Hematopoietic multipotent progenitor cell treated with erythropoietin and hydrocortisone succinate and interleukin-3 and kit ligand, for 6 days (in vitro differentiated cells): ENCODE results near the gene AK4.

Source experiments
- DNase-seq: peaks from one replicate; pipeline ENCODE4 v3.0.0-alpha.2; 2015

The AK4 gene

DNA sequence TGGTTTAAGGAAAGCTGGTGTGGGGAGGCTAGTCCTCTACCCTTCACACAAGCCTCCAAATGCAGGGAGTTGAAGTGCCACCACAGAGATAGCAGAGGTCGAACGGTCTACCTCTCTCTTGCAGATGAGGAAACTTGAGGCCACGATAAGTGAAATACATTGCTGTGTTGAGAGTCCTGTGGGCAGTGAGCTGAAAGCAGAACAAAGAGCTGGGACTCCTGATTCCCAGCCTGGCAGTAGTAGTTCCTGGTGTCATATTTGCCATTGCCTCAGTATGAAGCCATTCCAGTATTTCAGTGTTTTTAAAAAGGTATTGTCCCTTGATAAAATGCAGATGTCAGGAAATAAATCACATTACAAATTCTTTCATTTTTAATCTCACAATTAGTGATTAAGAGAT is 28.6 kb downstream of the AK4 start:
- peak; percentile 48 for DNase-seq

DNA sequence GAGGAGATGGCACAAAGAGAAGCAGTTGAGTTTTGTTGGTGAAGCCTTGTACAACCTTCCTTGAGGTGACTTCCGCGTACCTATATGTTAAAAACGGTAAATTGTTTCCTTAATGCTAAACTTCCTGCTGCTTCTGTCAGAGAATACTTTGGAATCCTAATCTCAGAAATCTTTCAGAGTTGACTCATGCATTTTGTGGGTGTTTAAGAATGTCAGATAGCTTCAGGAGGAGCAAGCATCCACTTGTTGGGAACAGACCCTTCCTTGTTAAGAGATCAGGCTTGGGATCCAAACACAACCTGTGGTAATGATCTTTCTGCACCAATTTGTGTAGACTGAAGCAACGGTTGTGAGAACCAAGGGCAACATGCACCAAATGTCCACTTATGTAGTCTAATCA is 29.5 kb downstream of the AK4 start:
- DNase-seq: no peak

DNA sequence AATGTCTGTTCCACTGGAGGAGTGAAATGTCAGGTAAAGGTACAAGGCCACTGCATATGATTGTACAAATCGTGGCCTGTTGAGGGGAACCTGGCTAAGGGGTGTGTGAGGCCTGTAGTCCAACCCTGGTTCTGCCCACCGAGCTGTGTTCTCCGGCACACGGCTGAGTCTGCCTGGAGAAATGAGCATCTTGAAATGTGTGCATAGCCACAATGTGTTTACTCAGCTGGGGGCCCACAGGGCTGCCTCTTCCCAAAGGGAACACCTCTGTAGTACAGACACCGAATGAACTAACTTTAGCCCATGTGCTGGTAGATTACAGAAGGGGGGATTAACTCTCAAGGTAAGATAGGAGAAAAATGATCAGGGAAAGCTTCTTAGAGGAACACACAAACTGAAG is 30.2 kb downstream of the AK4 start:
- no peak for DNase-seq

DNA sequence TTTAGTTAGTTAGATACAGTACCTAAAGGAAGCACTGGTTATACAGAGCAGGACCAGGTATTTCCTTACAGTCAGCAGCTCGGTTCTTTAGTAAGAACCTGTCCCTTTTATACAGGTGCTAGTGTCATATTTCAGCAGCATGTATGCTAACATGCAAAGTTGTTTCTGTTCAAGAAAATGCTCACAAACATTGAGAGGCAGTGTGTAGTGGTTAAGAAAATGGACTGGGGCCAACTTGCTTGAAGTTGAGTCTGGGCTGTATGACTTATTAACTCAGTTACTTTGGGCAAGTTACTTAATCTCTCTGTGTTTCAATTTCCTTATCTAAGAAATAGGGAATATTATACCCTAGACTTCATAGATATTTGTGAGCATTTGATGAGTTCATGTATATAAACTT is 31.1 kb downstream of the AK4 start:
- no peak for DNase-seq

DNA sequence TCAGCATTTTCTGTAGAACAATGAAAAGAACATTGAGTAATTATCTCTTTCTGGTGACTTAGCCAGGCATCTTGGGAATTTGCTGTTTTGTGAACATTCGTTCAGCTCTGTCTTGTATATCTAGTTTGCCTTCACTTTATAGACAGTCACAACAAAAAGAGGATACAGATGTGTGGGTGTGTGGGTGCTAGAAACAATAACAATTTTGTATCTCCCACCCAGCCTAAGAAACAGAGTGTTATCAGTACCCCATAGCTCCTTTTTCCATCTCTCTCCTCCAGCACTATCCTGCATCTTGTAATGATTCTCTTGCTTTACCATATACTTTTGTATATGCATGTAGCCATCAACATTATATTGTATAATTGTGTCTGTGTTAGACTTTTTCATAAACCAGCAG is 33.0 kb downstream of the AK4 start:
- peak; percentile 49 for DNase-seq

DNA sequence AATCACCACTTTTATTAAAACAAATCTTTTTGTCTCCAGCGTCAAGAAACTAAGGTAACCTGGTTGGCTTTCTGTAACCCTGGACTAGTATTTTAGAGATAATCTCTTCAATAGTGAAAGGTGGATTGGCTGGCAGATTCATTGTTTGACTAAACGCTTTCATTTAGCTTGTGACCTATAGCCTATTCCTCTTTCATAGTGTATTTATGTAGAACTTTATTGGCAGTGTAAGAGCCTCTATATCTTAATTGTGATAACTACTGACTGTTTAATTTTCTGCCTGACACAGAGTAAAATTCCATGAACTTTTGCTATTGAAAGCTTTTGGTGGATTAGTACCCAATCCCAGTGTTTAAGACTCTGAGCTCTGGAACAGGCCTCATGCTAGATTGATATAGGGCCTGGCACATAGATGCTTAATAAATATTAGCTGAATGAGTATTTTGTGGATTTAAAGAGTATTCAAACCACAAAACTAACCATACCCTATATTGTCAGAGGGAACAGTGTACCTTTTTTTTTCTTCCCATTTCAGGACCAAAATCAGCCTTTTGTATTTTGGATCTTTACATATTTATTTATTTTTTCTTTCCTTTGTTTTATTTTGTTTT is 34.8 kb downstream of the AK4 start:
- DNase-seq: no peak

DNA sequence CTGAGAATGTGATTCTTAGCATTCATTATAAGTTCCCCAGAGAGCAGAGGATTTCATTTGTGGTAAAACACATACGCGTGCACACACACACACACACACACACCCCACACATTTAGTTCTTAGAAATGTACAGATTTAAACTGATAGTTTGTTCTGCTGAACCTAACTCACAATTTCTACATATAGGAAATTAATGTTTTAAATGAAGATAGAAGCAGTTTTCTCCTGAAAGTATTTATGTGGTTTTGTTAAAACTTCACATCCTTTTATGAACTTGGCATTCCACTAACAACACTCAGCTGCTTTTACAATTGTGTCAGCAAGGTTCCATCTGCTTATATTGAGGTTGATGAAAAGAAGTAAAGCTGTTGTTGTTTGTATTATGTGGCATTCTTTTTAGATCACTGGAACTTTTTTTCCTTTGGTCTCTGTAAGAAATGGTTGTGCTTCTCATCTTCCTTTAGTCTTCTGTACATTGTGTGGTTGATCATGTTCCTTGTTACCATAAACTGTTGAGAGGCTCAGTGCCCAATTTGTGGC is 41.6 kb downstream of the AK4 start:
- DNase-seq: no peak

DNA sequence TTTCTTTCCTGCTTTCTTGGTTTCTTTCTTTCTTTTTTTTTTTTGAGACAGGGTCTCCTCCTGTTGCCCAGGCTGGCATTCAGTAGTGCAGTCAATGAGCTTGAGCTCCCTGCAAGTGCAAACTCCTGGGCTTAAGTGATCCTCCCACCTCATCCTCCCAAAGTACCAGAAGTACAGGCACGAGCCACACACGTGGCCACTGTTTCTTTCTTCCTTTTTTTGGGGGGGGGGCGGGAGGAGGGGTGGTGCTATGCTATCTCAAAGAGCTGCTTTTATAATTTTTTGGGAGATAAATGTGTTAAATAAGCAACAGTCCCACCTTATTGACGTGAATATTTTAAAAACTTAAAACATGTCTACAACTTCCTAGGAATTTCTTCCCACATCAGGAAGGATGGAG is 42.2 kb downstream of the AK4 start:
- DNase-seq: no peak

DNA sequence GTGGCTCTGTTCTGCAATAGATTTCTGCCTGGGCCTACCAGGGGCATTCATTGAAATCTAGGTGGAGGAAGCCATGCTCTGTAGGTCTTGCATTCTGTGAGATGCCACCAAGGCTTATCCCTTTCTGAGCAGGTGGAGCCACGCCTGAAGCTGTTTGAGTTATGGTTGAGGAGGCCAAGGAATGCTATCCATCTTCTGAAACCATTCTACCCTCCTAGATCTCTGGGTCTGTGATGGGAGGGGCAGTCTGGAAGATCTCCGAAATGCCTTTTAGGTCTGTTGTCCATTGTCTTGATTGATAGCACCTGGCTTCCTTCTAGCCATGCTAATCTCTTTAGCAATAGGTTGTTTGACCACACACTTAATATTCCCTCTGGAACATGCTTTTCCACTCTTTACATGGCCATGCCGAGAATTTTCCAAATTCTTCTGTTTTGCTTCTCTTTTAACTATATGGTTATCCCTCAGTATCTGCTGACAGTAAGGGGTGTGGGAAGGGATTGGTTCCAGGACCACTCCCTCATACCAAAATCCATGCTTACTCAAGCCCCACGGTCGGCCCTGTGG is 45.2 kb downstream of the AK4 start:
- no peak for DNase-seq

DNA sequence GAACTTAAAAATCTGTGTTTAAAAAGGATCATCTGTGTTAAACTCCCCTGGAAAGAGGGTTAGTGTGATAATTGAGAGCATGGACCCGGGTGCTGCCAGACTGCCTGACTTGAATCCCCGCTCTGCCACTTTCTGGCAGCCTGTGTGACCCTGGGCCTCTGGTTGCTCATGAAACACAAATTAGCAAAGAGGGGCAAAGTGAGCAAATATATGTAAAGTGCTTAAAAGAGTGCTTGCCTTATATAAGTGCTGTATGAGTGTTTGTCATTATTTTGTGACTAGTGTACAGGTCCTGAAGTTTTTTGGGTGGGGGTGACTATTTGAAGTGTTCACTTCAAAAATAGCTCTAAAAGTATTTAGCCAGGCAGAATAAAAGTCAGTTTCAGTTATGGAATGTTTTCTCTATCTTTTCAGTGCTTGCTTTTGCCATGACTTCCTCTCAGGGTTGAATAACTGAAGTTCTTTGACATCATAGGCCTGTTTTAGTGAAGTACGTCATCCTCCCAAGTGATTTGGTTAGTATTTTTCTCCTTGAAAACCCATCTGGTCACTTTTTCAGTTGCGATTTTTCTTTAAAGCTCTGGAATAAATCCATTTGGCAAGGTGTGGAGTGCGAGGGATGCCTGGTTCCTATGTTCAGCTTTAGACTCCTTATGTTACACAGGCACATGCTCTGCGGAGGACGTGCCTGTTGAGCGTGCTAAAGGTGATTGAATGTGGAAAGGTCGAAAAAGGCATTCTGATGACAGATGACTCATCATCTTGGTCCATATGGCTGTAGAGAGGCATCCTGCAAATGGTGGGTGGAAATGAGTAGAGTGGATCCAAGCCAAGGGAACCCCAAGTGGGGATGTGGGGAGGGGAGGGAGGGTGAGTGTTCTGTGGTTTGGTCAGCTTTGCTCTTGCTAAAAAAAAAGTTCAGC is 47.8 kb downstream of the AK4 start:
- DNase-seq: no peak

DNA sequence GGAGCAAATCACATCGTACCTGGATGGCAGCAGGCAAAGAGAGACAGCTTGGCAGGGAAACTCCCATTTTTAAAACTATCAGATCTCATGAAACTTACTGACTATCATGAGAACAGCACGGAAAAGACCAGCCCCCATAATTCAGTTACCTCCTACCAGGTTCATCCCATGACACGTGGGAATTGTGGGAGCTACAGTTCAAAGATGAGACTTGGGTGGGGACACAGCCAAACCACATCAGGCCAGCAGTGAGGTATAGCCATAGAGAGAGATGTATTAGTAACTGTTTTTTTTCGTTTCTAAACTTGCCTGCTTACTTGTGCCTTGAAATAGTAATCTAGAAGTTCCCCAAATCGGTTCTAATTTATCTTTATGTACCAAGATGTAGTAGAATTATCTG is 48.9 kb downstream of the AK4 start:
- no peak for DNase-seq

DNA sequence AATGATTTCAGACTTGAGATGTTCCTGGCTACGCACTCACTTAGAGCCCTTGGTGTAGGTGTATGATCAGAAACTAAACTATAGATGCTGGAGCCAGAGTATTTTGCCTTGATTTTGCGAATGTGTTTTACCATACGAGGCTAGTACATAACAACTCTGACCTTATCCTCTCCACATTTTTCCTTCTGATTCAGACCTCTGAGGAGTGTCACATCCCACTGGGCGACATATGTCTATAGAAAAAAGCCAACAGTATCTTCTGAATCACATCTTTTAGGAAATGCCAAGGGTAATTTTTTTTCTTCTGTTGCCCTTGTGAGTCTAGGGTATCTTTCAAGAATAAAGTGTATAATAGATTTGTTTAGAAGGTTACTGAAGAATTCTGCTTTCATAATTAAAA is 49.6 kb downstream of the AK4 start:
- DNase-seq: no peak

DNA sequence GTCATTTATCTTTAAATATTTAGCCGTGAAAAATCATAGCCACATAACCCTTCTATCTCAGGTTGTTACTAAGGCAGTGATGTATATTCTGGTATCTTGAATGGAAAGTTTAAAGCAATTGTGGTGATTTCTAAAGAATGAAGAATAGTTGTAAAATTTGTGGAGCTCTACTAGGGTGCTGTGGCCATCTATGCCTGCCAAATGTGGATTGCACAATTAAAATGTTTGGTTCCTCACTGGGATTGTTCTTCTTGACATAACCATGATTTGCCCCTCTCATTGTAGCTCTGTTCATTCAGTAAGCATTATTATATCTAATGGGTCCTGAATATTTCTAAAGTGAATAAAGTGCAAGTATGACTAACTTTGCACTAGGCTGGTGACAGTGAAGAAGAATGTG is 50.1 kb downstream of the AK4 start:
- DNase-seq: no peak

DNA sequence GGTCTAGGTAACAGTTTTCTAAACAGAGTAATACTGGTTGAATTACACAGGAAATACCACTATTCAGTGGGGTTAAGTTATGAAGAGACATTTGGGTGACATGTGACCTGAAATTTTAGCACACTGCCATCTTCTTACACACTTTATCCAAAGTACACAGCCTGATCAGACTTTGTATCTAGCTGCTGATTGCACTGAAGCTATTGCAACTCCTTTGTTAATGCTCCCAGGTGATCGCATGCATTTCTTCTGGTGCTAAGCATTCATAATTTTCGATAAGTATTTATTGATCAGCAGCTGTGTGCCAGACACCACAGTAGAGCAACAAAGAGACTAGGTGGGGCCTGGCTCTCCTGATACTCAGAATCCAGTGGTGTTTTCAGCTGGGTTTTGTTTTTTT is 52.4 kb downstream of the AK4 start:
- DNase-seq: no peak

DNA sequence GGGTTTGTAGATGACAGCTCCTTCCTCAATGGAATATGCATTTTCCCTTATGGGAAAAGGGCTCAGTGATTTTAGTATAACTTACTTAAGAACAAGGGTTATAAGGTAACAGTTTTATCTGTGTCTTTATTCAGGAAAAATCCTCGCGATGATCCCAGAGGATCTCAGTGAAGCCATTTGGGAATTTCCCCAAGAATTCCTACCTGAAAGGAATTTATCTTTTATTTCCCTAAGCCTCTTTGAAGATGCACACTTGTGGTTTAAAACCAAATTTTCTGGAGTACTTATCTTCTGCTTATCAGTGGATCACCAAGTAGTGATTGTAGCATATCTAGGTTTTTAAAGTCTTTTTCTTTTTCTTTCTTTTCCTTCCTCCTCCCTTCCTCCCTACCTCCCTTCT is 58.8 kb downstream of the AK4 start:
- DNase-seq: no peak

DNA sequence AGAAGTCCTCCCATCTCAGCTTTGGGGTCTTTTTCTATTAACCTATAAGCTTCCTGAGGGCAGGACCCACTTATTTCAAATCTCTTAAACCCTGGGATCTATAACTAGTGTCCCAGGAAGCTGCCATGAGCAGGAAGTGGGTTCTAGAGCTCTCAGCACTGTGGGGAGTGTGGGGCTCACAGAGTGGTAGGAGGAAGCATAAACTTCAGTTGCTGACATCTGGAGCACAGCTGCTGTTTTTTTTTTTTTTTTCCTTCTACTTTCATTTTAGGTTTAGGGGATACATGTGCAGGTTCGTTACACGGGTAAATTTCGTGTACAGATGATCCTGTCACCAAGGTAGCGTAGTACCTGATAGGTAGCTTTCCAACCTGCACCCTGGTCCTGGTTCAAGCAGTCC is 59.3 kb downstream of the AK4 start:
- no peak for DNase-seq

DNA sequence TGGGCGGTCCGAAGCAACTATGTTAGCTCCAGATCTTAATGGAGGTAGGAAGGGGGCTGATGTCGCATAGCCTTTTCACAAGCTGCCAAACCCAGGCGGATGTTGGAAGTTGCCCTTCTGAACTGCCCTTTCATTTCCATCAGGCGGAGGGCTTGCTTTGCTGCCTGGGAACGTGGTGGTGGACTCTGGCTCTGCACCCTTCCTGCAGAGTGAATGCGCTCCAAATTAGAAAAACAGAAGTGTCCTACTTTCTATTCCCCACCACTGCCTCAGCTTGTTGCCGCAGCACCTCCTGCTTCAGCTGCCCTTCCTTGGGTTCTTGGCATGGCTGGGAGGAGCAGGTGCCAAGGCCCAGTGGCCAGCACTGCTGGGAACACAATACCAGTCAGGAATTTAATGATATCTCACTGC is 60.6 kb downstream of the AK4 start:
- DNase-seq: no peak

DNA sequence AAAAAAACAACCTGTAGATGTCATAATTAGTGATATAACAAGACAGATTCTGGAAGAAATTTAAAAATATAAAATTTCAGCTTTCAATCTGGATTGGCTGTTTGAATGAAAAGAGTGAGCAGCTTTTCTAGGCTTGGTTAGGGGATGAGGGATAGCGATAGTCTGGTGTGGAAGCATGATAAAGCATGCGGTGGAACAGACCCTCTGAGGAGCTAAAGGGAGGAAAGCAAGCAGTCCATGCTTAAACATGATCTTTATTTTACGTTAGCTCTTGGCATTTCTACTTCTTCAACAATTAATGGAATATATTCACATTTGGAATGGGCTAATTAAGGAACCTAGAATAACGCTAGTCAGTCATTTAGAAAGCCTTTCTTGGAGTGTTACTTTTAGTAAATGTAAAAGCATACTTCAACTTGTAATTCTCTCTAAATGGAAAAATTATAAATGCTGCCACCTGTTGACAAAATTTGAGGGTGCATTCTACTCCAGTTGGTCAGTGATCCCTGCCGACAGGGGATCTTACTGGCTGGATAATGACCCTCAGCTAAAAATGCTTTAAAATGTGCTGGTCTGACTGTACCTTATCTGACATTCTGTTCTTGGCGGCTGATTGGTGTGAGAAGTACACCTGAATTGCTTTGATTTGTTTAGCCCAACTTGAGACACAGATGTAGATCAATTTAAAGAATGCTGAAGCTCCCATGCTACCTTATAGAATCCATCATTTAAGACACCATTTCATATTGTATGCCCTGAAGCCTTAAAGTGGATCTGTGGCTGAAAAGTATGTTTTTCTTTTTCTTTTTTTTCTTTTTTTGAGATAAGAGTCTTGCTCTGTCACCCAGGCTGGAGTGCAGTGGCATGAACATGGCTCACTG is 61.2 kb downstream of the AK4 start:
- peak; percentile 81 for DNase-seq

DNA sequence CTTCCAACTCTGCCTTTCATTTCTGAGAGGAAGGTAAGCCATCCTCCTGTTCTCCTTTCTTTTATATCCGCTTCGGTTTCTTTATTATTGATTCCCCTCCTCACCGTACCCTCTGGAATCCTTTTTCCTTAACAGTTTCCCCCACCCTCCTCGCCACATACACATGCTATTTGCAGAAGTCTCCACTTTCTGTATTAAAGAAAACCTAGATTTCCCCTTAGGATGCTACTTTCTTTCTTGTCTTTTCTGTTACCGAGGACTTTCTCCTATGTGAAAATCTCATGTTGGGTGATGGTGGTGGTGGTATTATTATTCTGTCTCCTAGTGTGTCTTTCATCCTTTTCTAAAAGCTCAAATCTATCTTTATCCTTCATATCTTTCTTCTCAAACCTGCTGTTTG is 62.3 kb downstream of the AK4 start:
- DNase-seq: no peak

DNA sequence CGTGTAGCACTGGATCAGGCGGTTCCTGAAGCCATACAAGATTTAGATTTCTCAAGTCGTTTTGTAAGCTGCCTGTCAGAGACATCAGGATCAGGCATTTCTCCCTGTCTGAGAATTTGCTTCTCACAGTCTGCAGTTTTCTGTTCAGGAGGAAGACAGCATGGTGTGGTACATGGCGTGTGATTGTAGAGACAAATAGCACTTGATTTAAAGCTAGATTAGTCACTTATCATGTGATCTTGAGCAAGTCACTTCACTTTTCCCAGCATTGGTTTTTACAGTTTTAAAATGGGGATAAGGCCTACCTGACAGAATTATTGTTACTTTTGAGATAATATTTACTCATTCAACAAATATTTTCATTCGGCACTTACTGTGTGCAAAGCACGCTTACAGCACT is 63.3 kb downstream of the AK4 start:
- DNase-seq: no peak

DNA sequence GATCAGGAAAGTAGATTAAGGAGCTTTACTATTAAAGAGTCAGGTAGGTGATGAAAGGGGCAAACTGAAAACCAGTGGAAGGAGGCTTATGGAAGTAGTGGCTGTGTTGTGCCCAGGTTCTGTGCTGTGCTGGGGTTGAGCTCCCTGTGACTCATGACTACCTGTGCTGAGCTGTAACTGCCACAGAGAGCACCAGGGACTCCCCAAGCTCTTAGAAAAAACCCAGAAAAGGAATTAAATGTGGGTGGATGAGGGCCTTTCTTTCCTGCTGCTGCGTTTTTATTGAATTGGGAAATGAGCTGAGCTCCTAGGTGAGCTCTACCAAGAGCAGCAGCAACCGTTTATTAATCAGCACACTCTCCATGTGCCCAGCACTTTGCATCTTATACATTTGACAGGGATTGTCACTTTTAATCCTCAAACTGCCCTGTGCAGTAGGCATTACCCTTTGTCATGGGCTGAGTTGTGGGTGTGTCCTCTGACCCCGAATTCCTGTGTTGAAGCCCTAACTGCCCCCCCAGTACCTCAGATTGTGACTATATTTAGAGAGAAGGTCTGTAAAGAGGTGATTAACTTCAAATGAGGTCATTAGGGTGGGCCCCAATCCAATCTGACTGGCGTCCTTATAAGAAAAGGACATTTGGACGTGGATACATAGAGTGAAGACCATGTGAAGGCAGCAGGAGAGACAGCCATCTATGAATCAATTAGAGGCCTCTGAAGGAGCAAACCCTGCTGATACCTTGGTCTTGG is 65.4 kb downstream of the AK4 start:
- peak; percentile 42 for DNase-seq

DNA sequence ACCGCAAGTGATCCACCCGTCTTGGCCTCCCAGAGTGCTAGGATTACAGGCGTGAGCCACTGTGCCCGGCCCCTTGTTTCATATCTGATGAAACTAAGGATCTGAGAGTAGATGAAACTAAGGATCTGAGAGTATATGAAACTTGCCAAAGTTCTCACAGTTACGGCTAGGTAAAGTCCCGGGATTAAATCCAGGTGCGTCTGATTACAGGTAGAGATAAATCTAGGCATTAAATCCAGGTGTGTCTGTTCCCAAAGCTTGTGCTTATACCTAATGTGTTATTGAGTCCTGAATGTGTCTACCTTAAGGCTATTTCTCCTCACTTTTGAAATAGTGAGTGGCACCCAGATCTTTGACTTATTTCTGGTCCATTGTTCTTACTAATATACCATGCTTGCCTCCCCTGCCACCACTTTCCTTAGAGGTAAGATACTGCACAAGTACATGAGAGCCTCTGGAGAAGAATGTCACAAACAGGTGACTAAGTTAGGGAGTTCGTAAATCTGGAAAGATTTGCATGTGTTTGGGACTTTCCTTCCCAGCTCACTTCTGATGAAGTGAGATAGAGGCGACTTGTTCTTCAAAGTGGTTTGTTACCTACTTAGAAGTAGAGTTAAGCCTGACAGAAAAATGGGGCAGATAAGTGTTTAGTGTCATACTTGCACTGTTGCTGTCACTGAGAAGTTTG is 66.5 kb downstream of the AK4 start:
- DNase-seq: peak; percentile 20
